K562 (cell line): Measurements from ENCODE around the gene GATB. TPM values are rescaled to one million over a fixed set of nuclear protein-coding genes. Genes with fewer than 3 reads are reported as not detected.

Experiments
- HDAC2 ChIP-seq: fragments of 450-650 bp; IDR thresholded peaks from 2 replicates; pipeline ENCODE4 v1.6.1; 2016; ENCODE audit warnings: mild to moderate bottlenecking
- MCM7 ChIP-seq, 2 experiments: fragments of 450-650 bp; IDR thresholded peaks; 2 replicates each; pipeline ENCODE4 v1.6.1; 2016 to 2018
- NFRKB ChIP-seq: fragments of 450-650 bp; IDR thresholded peaks from 2 replicates; pipeline ENCODE4 v1.6.1; 2016; ENCODE audit warnings: low read depth
- NR4A1 ChIP-seq, 2 experiments: fragments of 250-450 bp in 1 of 2; fragments of 450-650 bp in 1 of 2; sonication (Bioruptor Pico) in 1 of 2; IDR thresholded peaks; 2 replicates each; pipeline versions ENCODE4 v1.4.0 to v1.6.1; 2016 to 2020; ENCODE audit warnings: mild to moderate bottlenecking in 2 of 2, missing compliant biosample characterization in 1 of 2, missing genetic modification characterization in 1 of 2, moderate library complexity in 1 of 2
- RBM17 ChIP-seq: fragments of 200-400 bp; formaldehyde crosslinking; IDR thresholded peaks from 2 replicates; pipeline ENCODE4 v1.6.1; 2017; ENCODE audit warnings: low read depth, mild to moderate bottlenecking, low read length, borderline replicate concordance
- SMARCE1 ChIP-seq: fragments of 450-650 bp; IDR thresholded peaks from 2 replicates; pipeline ENCODE4 v1.7.1; 2016; ENCODE audit warnings: mild to moderate bottlenecking
- SRF ChIP-seq, 2 experiments: fragments of 250-450, 450-650 bp in 1 of 2; sonication (Bioruptor Pico) in 1 of 2; sonication (generic) in 1 of 2; formaldehyde crosslinking; IDR thresholded peaks; 2 replicates each; pipeline versions ENCODE4 v1.5.0 to v1.5.1; 2020 to 2022; ENCODE audit warnings: mild to moderate bottlenecking in 1 of 2, missing genetic modification reagents in 1 of 2
- ZBTB40 ChIP-seq, 2 experiments: fragments of 450-650 bp in 1 of 2; sonication (generic) in 1 of 2; formaldehyde crosslinking in 1 of 2; IDR thresholded peaks; 2 replicates each; pipeline versions ENCODE4 v1.7.1 to v1.9.0; 2016 to 2022; ENCODE audit warnings: inconsistent platforms in 1 of 2, mild to moderate bottlenecking in 1 of 2, missing genetic modification reagents in 1 of 2
- ZNF444 ChIP-seq: fragments of 250-450 bp; sonication (Bioruptor Pico); IDR thresholded peaks from 2 replicates; pipeline ENCODE4 v1.4.0; 2020; ENCODE audit warnings: mild to moderate bottlenecking, moderate library complexity
- ZNF76 ChIP-seq: fragments of 250-450 bp; sonication (Bioruptor Pico); IDR thresholded peaks from 2 replicates; pipeline ENCODE4 v1.4.0; 2020; ENCODE audit warnings: mild to moderate bottlenecking, moderate library complexity, borderline replicate concordance
- polyA plus RNA-seq, 8 experiments: library from polyadenylated mRNA; depleted of rRNA in 4 of 8; stranded (reverse) in 5 of 8; unstranded in 3 of 8; fragments of >200 nt; fragmentation: Nextera tagmentation in 2 of 8; fragmentation: Illumina TruSeq in 1 of 8; extraction: Ambion mirVana in 2 of 8; extraction: Trizol in 1 of 8; gene quantifications; 2 replicates each; pipeline versions ENCODE4 v1.2.1 to v1.2.3, GENCODE V29; 2011 to 2014; ENCODE audit warnings: inconsistent platforms in 1 of 8, missing spikeins in 1 of 8
- total RNA-seq, 7 experiments: library from RNA; depleted of rRNA in 6 of 7; stranded (reverse); fragments of >200 nt in 6 of 7; fragmentation: Illumina TruSeq in 2 of 7; extraction: Trizol in 2 of 7; gene quantifications; 2 replicates each; pipeline versions ENCODE4 v1.2.1 to v1.2.3, GENCODE V29; 2011 to 2021; ENCODE audit warnings: low replicate concordance in 1 of 7
- TF ChIP-seq, protein P1 (sequence below): fragments of 250-450 bp; sonication (Bioruptor Pico); IDR thresholded peaks from 2 replicates; pipeline ENCODE4 v1.9.0; 2021; ENCODE audit warnings: mild to moderate bottlenecking
- TF ChIP-seq, protein P2 (sequence below): fragments of 250-450 bp; sonication (Bioruptor Pico); IDR thresholded peaks from 2 replicates; pipeline ENCODE4 v1.5.0; 2021
- TF ChIP-seq, protein P3 (sequence below): fragments of 450-650 bp; IDR thresholded peaks from 2 replicates; pipeline ENCODE4 v1.6.1; 2016; ENCODE audit warnings: low read depth, mild to moderate bottlenecking, moderate library complexity

Gene GATB
- total and polyA plus RNA-seq, 9 of the 15 experiments (the other 6 are each of a cell fraction or from before 2014, with no cell fraction given) = 15.3 to 31.8 (median 26.2) TPM

GRCh38 chr4:151671541-151672059, 89.2 kb downstream of the GATB start (continued):
- TF ChIP-seq, protein P1, sequence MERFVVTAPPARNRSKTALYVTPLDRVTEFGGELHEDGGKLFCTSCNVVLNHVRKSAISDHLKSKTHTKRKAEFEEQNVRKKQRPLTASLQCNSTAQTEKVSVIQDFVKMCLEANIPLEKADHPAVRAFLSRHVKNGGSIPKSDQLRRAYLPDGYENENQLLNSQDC (CRISPR knock-in tag) = no peak
- TF ChIP-seq RBM17 (no peak), SRF (CRISPR knock-in tag; IDR thresholded peaks at IDR 0.05) (no peak), SMARCE1 (0 out of 2 replicates have a peak, but pooled peaks have one; percentile 26), HDAC2 (peak; percentile 51; the same call in 1 of the 2 replicates), NR4A1 (CRISPR knock-in tag; IDR thresholded peaks at IDR 0.05) (no peak), NR4A1 (tag; IDR thresholded peaks at IDR 0.05) (no peak), ZNF444 (CRISPR knock-in tag) (no peak), ZNF76 (CRISPR knock-in tag) (no peak), MCM7 (IDR thresholded peaks at IDR 0.05) (no peak), NFRKB (no peak), ZBTB40 (IDR thresholded peaks at IDR 0.05) (no peak), ZBTB40 (CRISPR knock-in tag; IDR thresholded peaks at IDR 0.05) (no peak)
- TF ChIP-seq, protein P2, sequence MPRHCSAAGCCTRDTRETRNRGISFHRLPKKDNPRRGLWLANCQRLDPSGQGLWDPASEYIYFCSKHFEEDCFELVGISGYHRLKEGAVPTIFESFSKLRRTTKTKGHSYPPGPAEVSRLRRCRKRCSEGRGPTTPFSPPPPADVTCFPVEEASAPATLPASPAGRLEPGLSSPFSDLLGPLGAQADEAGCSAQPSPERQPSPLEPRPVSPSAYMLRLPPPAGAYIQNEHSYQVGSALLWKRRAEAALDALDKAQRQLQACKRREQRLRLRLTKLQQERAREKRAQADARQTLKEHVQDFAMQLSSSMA (CRISPR knock-in tag) = no peak
- TF ChIP-seq, protein P3, sequence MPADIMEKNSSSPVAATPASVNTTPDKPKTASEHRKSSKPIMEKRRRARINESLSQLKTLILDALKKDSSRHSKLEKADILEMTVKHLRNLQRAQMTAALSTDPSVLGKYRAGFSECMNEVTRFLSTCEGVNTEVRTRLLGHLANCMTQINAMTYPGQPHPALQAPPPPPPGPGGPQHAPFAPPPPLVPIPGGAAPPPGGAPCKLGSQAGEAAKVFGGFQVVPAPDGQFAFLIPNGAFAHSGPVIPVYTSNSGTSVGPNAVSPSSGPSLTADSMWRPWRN = peak; percentile 58
